HG03521 (cell line): ENCODE results near the gene ZBTB11.
"Not testable (repeated sequence)": the region's sequence is repeated elsewhere in the genome, so short reads cannot be mapped to it uniquely, and the experiment has no call there.

ENCODE experiments used
- ATAC-seq: cut with Tn5 transposase; IDR thresholded peaks from one replicate; pipeline ENCODE4 v1.9.1; 2021; ENCODE audit warnings: mild to moderate bottlenecking, moderate library complexity; ENCODE audit not compliant: unreplicated experiment

The ZBTB11 gene

DNA sequence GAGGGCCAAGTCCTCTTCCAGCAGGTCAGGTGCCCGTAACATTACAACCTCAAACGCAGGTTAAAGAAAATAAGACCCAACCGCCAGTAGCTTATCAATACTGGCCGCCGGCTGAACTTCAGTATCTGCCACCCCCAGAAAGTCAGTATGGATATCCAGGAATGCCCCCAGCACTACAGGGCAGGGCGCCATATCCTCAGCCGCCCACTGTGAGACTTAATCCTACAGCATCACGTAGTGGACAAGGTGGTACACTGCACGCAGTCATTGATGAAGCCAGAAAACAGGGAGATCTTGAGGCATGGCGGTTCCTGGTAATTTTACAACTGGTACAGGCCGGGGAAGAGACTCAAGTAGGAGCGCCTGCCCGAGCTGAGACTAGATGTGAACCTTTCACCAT is 16.6 kb upstream of the ZBTB11 start:
- ATAC-seq, result peak; percentile 83

GRCh38 chr3:101691685-101692671 is 15.0 kb upstream of the ZBTB11 start:
- not testable (repeated sequence) for ATAC-seq

DNA sequence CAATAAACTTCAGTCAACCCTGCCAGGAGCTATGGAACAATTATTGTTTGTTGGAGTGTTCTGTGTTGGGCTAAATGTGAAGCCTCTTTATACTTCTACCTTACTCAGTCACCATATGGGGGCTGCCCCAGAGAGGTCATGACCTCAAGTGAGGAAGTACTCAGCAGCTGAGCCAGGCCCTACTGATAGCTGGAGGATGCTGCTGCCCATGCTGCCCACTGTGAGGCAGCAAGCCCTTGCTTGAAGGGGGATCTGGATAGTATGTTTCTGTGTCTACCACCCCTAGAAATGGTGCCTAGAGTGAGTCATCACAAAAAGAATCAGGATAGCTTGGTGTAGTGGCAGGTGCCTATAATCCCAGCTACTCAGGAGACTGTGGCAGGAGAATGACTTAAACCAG is 14.0 kb upstream of the ZBTB11 start:
- no peak for ATAC-seq

- no peak for ATAC-seq
Observed at GRCh38 chr3:101689286-101689685, 12.4 kb upstream of the ZBTB11 start.

- ATAC-seq, result no peak
Observed at GRCh38 chr3:101687142-101687931, 10.4 kb upstream of the ZBTB11 start.

GRCh38 chr3:101685870-101686307 is 9.0 kb upstream of the ZBTB11 start:
- peak; percentile 13 for ATAC-seq

DNA sequence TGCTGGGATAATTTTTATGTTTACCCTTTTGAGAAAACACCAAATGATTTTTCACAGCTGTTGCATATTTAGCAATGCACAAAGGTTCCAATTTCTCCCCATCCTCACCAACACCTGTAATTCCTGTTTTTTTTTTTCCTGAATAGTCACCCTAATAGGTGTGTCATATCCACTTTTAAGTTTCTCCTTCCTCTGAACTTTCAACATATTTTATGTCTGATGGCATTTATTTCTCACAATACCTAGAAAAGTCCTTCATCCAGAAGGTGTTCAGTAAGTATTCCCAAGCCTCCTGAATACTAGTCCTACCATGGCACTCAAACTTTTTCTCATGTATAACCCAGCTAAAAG is 8.1 kb upstream of the ZBTB11 start:
- no peak for ATAC-seq

DNA sequence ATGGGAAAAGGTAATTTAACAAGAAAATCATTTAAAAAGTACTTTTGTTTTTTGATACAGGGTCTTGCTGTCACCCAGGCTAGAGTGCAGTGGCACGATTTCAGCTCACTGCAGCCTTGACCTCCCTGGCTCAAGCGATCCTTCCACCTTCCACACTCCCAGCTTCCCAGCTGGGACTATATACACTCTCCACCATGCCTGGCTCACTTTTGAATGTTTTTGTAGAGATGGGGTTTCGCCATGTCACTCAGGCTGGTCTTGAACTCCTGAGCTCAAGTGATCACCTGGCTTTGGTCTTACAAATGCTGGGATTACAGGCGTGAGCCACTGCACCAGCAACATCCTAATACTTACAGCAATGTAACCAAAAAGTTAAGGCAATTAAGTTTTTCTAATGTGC is 3.5 kb upstream of the ZBTB11 start:
- no peak for ATAC-seq

DNA sequence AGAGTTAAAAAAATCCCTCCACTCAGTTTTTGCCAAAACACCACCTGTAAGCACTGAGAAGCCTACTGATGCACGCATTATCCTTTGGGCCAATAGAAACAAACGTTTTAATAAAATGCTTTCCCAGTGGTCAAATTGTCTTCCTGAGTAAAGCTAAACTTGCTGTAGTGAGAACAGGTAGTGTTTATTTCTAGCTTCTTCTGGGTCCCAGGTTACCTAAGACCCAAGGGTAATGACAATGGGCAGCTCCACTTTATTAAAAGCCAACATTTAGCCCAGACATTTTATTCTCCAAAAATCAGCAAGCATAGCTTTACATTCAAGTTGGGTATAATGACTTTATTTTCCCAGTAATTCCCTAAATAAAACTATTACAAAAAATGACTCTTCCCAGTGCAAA is 1.9 kb upstream of the ZBTB11 start:
- ATAC-seq, result not testable (repeated sequence)

- ATAC-seq, result no peak
Observed at GRCh38 chr3:101677436-101678286, 729 bp upstream of the ZBTB11 start.

DNA sequence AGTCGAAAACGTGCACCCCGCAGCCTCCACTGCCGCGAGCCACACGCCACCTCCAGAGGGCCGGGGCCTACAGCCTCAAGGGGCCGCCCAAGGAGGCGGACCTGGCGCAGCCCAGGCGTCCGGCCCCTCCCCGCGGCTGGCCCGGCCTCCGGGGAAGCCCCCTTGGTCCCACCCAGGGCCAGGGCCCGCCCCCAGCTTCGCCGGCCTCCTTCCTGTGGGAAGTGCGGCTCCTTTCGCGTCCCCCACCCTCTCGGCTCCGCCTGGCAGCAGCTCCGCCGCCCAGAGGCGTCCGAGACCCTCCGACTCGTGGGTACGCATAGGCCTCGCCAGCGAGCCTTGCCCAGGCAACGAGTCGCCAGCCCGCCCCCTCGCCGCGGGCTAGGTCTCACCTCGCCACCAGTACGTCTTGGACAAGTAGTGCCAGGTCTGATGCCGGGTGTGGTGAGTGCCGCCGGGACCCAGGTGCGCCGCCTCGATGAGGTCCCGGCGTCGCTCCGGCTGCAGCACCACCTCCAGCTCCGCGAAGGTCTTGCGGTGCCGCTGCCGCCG is 642 bp downstream of the ZBTB11 start:
- ATAC-seq, result peak; percentile 87

GRCh38 chr3:101675709-101676215 is 1.2 kb downstream of the ZBTB11 start:
- ATAC-seq, result no peak

DNA sequence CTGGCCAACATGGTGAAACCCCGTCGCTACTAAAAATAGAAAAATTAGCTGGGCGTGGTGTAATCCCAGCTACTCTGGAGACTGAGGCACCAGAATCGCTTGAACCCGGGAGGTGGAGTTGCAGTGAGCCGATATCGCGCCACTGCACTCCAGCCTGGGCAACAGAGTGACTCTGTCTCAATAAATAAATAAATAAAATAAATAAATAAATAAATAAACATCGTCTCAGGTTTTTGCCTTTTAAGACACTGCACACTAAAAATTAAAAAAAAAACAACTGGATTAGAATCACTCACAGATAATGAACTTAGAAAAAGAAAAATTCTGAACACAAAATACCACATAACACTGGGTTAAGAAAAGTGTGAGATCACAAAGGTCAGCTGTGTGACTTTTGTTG is 2.4 kb downstream of the ZBTB11 start:
- ATAC-seq, result no peak

GRCh38 chr3:101673953-101674352 is 3.0 kb downstream of the ZBTB11 start:
- ATAC-seq, result no peak

- no peak for ATAC-seq
Observed at GRCh38 chr3:101671014-101671413, 5.9 kb downstream of the ZBTB11 start.

DNA sequence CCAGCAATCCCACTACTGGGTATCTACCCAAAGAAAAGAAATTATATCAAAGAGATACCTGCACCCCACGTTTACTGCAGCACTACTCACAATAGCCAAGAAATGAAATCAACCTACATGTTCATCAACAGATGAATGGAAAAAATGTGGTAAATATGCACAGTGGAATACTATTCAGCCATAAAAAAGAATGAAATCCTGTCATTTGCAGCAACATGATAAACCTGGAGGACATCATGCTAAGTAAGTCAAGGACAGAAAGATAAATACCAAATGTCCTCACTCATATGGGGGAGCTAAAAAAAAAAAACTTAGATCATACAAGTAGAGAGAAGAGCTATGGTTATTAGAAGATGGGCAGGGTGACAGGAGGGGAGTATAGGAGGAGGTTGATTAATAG is 9.1 kb downstream of the ZBTB11 start:
- no peak for ATAC-seq

DNA sequence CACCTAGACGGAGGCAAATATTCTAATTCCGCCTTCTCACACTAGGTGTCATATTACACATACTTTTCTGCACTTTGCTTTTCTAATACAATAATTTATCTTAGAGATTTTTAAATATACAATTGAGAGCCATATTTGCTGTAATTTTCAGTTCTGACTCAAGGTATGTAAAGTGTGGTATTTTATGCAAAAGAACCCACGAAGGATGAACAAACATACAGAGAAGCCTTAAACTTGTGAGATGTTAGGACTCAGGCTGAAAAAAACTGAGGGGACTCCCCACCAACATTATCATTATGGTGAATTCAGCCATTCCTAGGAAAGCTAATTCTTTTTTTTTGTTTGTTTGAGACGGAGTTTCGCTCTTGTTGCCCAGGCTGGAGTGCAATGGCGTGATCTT is 9.6 kb downstream of the ZBTB11 start:
- no peak for ATAC-seq

GRCh38 chr3:101665851-101666250 is 11.1 kb downstream of the ZBTB11 start:
- no peak for ATAC-seq

DNA sequence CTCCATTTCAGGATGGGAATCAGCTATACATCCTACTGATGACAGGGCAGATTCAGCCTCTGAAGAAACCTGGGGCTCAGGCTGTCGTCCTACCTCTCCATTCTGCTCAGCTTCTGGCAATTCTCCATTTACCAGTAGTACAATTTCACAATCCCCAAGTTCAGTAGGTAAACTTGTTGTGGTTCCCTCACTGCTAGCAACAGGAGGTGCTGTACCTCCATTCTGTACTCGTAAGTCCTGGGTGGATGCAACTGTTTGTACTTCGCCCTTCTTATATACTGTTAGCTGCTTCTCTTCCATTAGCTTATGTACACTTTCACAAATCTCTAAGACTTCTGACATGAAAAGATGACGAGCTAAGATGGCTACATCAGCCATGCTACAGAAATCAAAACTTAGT is 11.6 kb downstream of the ZBTB11 start:
- no peak for ATAC-seq

GRCh38 chr3:101660714-101661113 is 16.2 kb downstream of the ZBTB11 start:
- ATAC-seq, result no peak
